Adipose tissue (tissue), 3 donors: ENCODE results near the gene ABL1. TPM values are rescaled to one million over a fixed set of nuclear protein-coding genes. Genes with fewer than 3 reads are reported as not detected.

Experiments used
- H3K27ac ChIP-seq: one replicate; pipeline ENCODE4 v1.5.1; 2013; ENCODE audit warnings: low read depth, low read length
- WGBS, 3 donors: extraction: QIAGEN DNeasy Blood & Tissue Kit; methylation state at CpG; one replicate each; pipeline ENCODE4 v1.1.7; 2013; 5-methylcytosine and 5-hydroxymethylcytosine counted together
- polyA plus RNA-seq, 3 donors: library from polyadenylated mRNA; stranded (reverse); fragments of 200-250 nt; gene quantifications; one replicate each; pipeline ENCODE4 v1.2.3, GENCODE V29; 2013
- donor health status: healthy with polysubstance abuse.
- donor health status: Bipolar disorder and iron deficiency.
- donor health status: healthy.

ABL1 gene
- polyA plus RNA-seq, 3 donors = 17.0 to 75.0 (median 58.1) TPM

- no peak overlapping the region for H3K27ac ChIP-seq
- WGBS, 3 donors = 83 to 87% (median 87%) methylated on average over 6 of the region's 6 CpGs
Observed at GRCh38 chr9:130864541-130864940, 29.5 kb downstream of the ABL1 start.

GRCh38 chr9:130865921-130866320 is 30.9 kb downstream of the ABL1 start:
- whole genome bisulfite sequencing, 3 donors = 94 to 97% (median 94%) methylated on average over 3 of the region's 3 CpGs
- no peak overlapping the region for H3K27ac ChIP-seq

- no peak overlapping the region for H3K27ac ChIP-seq
- WGBS, 3 donors = 43 to 54% (median 51%) methylated on average over 4 of the region's 4 CpGs
Observed at GRCh38 chr9:130866474-130866965, 31.5 kb downstream of the ABL1 start.

- 85 to 94% (median 85%) methylated on average over 9 of the region's 9 CpGs for whole genome bisulfite sequencing, 3 donors
- no peak overlapping the region for H3K27ac ChIP-seq
Observed at GRCh38 chr9:130867556-130867955, 32.5 kb downstream of the ABL1 start.

GRCh38 chr9:130868230-130868629 is 33.2 kb downstream of the ABL1 start:
- H3K27ac ChIP-seq = no peak overlapping the region
- WGBS, 3 donors = 94 to 98% (median 96%) methylated on average over 3 of the region's 3 CpGs

GRCh38 chr9:130869250-130869649 is 34.2 kb downstream of the ABL1 start:
- 68 to 81% (median 78%) methylated on average over 8 of the region's 8 CpGs for WGBS, 3 donors
- no peak overlapping the region for H3K27ac ChIP-seq

- H3K27ac ChIP-seq = no peak overlapping the region
- 80 to 87% (median 83%) methylated on average over 17 of the region's 17 CpGs for WGBS, 3 donors
Observed at GRCh38 chr9:130870491-130871381, 35.7 kb downstream of the ABL1 start.

- H3K27ac ChIP-seq = no peak overlapping the region
- 80 to 87% (median 82%) methylated on average over 10 of the region's 10 CpGs for WGBS, 3 donors
Observed at GRCh38 chr9:130871395-130872062, 36.5 kb downstream of the ABL1 start.

- 89 to 95% (median 93%) methylated on average over 15 of the region's 15 CpGs for WGBS, 3 donors
- H3K27ac ChIP-seq = no peak overlapping the region
Observed at GRCh38 chr9:130872093-130872492, 37.0 kb downstream of the ABL1 start.

- no peak overlapping the region for H3K27ac ChIP-seq
- 57 to 86% (median 83%) methylated on average over 9 of the region's 9 CpGs for WGBS, 3 donors
Observed at GRCh38 chr9:130872508-130872907, 37.5 kb downstream of the ABL1 start.

GRCh38 chr9:130872912-130873503 is 38.0 kb downstream of the ABL1 start:
- WGBS, 3 donors = 51 to 86% (median 70%) methylated on average over 15 of the region's 15 CpGs
- H3K27ac ChIP-seq = no peak overlapping the region

- WGBS, 3 donors = 88 to 93% (median 90%) methylated on average over 8 of the region's 8 CpGs
- H3K27ac ChIP-seq = no peak overlapping the region
Observed at GRCh38 chr9:130873966-130874365, 38.9 kb downstream of the ABL1 start.

- 77 to 92% (median 90%) methylated on average over 5 of the region's 5 CpGs for WGBS, 3 donors
- H3K27ac ChIP-seq = no peak overlapping the region
Observed at GRCh38 chr9:130874783-130875182, 39.7 kb downstream of the ABL1 start.

- WGBS, 3 donors = 92 to 97% (median 94%) methylated on average over 6 of the region's 6 CpGs
- no peak overlapping the region for H3K27ac ChIP-seq
Observed at GRCh38 chr9:130877300-130877699, 42.2 kb downstream of the ABL1 start.

- WGBS, 3 donors = 88 to 93% (median 93%) methylated on average over 6 of the region's 6 CpGs
- H3K27ac ChIP-seq = no peak overlapping the region
Observed at GRCh38 chr9:130878295-130878694, 43.2 kb downstream of the ABL1 start.

GRCh38 chr9:130879863-130880411 is 44.9 kb downstream of the ABL1 start:
- no peak overlapping the region for H3K27ac ChIP-seq
- WGBS, 3 donors = 92 to 94% (median 92%) methylated on average over 9 of the region's 9 CpGs

GRCh38 chr9:130880599-130881220 is 45.7 kb downstream of the ABL1 start:
- WGBS, 3 donors = 89 to 95% (median 91%) methylated on average over 16 of the region's 16 CpGs
- H3K27ac ChIP-seq = no peak overlapping the region

- H3K27ac ChIP-seq = no peak overlapping the region
- 86 to 91% (median 88%) methylated on average over 6 of the region's 6 CpGs for WGBS, 3 donors
Observed at GRCh38 chr9:130881516-130881915, 46.5 kb downstream of the ABL1 start.
